HepG2 (cell line): ENCODE data around the gene IMMP1L.

Experiments used
- ESRRA ChIP-seq: sonication (generic); formaldehyde crosslinking; IDR thresholded peaks from 2 replicates; pipeline ENCODE4 v1.5.1; 2020; ENCODE audit warnings: mild to moderate bottlenecking, low read depth, missing genetic modification reagents
- GABPA ChIP-seq, 2 experiments: IDR thresholded peaks; 2 replicates each; pipeline ENCODE4 v1.6.1; 2011 to 2016; ENCODE audit warnings: low read depth in 2 of 2, low read length in 1 of 2, missing biosample characterization in 1 of 2, missing genetic modification characterization in 1 of 2
- JUNB ChIP-seq: sonication (generic); formaldehyde crosslinking; IDR thresholded peaks from 2 replicates; pipeline ENCODE4 v1.8.0; 2022; ENCODE audit warnings: missing genetic modification reagents, mild to moderate bottlenecking, borderline replicate concordance
- NR2C2 ChIP-seq: sonication (generic); formaldehyde crosslinking; IDR thresholded peaks from 2 replicates; pipeline ENCODE4 v1.4.0; 2020; ENCODE audit warnings: missing genetic modification reagents, mild to moderate bottlenecking, moderate library complexity, borderline replicate concordance
- ZNF276 ChIP-seq: sonication (generic); formaldehyde crosslinking; IDR thresholded peaks from 2 replicates; pipeline ENCODE4 v1.4.0; 2020; ENCODE audit warnings: mild to moderate bottlenecking, low read depth, missing genetic modification reagents

GRCh38 chr11:31499576-31500178 is 9.7 kb downstream of the IMMP1L start:
- no peak for TF ChIP-seq GABPA (IDR thresholded peaks at IDR 0.05; ENCODE audit: low read depth, low read length)
- TF ChIP-seq GABPA (CRISPR knock-in tag; IDR thresholded peaks at IDR 0.05; ENCODE audit: low read depth) = no peak
- no peak for TF ChIP-seq JUNB (CRISPR knock-in tag)
- no peak for TF ChIP-seq ESRRA (CRISPR knock-in tag)
- no peak for TF ChIP-seq NR2C2
- TF ChIP-seq ZNF276 = no peak
